Ovary (tissue), 3 donors: ENCODE data around the gene FAM20A.

ENCODE experiments used
- CTCF ChIP-seq, 3 donors: fragments of 450-650 bp in 2 of 3; fragments of 200-600 bp in 1 of 3; IDR thresholded peaks; one replicate each; pipeline versions ENCODE4 v1.5.1 to v1.8.0; 2016 to 2022; ENCODE audit warnings: antibody characterized with exemption in 3 of 3, mild to moderate bottlenecking in 1 of 3
- EP300 ChIP-seq: sonication (generic); formaldehyde crosslinking; IDR thresholded peaks from one replicate; pipeline ENCODE4 v1.6.1; 2017; ENCODE audit warnings: antibody characterized with exemption
- POLR2A ChIP-seq: fragments of 450-650 bp; IDR thresholded peaks from one replicate; pipeline ENCODE4 v1.6.1; 2017; ENCODE audit warnings: antibody characterized with exemption, mild to moderate bottlenecking, moderate library complexity
- donor health status: DM: no; HTN: no; CAD: no.

- TF ChIP-seq CTCF (IDR thresholded peaks at IDR 0.05), result no peak
- no peak for TF ChIP-seq POLR2A
- TF ChIP-seq EP300, result no peak
Observed at GRCh38 chr17:68584581-68585303, 16.4 kb downstream of the FAM20A start.
